HG02852 (cell line): ENCODE measurements around the gene CAPN6.

Source experiments
- ATAC-seq: cut with Tn5 transposase; IDR thresholded peaks from one replicate; pipeline ENCODE4 v1.9.1; 2021; ENCODE audit warnings: mild to moderate bottlenecking, moderate library complexity; ENCODE audit not compliant: unreplicated experiment

Gene CAPN6, protein sequence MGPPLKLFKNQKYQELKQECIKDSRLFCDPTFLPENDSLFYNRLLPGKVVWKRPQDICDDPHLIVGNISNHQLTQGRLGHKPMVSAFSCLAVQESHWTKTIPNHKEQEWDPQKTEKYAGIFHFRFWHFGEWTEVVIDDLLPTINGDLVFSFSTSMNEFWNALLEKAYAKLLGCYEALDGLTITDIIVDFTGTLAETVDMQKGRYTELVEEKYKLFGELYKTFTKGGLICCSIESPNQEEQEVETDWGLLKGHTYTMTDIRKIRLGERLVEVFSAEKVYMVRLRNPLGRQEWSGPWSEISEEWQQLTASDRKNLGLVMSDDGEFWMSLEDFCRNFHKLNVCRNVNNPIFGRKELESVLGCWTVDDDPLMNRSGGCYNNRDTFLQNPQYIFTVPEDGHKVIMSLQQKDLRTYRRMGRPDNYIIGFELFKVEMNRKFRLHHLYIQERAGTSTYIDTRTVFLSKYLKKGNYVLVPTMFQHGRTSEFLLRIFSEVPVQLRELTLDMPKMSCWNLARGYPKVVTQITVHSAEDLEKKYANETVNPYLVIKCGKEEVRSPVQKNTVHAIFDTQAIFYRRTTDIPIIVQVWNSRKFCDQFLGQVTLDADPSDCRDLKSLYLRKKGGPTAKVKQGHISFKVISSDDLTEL

DNA sequence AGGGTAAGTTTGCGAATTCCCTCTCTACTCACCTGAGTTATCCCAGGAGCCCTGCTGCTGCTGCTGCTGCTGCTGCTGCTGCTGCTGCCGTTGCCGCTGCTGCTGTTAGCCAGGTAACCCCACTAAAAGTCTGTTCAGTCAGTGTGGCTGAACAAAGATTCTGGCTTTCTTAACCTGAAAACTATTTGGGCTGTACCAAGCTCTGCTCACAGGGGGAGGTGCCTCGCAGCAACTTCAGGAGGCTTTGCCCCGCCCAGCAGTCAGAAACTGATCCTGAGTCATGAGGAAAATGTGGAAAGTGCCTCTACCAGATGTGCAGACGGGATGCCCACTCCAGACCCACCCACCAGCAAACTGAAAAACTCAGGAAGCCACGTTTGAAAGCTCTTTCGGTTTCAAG lies at the start of gene CAPN6:
Gene CAPN6 (minus strand): TSS at position 145 of the 400 bp plus-strand sequence. CDS start 6,547 bp downstream, outside the sequence.
- ATAC-seq: no peak

DNA sequence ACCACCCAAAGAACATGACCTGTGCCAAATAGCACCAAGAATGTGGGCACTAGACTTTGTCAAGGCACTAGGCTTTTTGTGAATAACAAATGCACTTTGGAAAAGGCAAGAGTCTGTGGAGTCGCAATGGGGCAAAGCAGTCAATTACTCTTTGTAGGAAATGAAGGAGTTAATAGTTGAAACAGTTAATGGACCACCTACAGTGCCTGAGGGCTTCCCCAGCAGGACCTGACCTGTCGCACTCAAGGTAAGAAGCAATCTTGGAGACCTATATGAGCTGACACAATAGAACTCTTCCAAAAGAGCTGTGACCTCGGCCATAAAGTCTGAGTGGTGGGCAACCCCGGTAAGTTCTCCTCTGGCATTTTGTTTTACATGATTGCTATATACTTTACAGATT lies 49.2 kb upstream of the CAPN6 start:
- no peak for ATAC-seq

DNA sequence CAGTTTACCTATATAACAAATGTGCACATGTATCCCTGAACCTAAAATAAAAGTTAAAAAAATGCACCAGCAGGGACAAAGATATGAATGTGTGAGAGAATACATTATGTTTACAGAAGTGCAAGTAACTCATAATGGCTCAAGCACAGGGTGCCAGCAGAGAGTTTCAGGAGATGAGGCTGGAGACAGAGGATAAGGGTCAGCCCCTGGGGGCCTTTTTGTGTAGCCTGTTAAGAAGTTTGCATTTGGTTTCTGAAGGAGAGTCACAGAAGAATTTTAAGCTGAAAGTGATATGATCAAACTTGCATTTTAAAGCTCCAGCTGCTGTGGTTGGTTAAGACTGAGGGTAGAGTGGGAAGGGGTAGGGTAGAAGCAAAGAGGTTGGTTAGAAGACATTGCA lies 48.6 kb upstream of the CAPN6 start:
- no peak for ATAC-seq

DNA sequence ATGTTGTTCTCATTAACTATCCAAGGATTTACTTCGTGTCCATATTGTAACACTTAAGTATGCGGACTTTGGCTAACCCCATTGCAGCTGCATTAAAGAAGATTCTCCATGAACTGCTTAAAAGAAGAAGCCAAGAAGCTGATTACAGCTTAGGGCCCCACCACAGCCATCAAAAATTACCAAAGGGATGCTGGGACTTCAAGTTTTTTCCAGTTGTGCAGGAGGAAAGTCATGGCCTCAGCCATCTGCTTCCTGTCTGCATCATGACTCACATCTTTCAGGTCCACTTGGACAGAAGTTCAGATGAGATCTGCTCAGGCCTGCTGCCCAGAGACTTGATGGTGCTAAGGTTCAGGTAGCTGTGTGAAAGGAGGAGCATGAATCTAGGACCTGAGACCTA lies 38.8 kb upstream of the CAPN6 start:
- no peak for ATAC-seq

DNA sequence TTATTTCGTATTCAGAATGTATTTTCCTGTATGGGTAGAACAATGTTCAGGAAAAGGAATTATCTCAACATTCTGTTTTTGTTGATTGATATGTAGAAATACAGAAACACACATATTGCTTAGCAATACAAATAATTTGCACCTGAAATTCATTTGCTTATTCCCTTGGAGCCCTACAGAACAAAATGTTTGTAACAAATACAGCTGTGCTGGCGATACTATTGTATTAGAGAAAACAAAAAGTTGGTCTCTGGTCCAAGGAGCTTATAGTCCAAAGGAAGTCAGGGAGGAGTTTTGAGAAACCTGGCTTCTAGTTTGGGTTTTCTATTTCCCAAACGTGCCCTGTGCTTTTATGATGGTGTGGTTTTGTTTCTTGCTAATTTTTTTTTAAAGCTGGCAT lies 37.8 kb upstream of the CAPN6 start:
- ATAC-seq: no peak

DNA sequence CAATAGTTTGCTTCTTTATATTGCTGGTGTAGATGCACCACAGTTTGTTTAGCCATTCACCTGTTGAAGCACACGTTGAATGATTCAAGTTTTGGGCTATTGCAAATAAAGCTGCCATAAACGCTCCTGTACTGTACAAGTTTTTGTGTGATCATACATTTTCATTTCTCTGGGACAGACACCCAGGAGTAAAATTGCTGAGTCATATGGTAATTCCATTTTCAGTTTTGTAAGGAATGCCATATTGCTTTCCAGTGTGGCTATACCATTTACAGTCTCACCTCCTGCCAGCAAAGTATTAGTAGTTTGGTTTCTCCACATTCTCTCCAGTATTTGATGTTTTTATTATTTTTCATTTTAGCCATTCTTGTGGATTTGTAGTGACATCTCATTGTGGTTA lies 32.0 kb upstream of the CAPN6 start:
- no peak for ATAC-seq

DNA sequence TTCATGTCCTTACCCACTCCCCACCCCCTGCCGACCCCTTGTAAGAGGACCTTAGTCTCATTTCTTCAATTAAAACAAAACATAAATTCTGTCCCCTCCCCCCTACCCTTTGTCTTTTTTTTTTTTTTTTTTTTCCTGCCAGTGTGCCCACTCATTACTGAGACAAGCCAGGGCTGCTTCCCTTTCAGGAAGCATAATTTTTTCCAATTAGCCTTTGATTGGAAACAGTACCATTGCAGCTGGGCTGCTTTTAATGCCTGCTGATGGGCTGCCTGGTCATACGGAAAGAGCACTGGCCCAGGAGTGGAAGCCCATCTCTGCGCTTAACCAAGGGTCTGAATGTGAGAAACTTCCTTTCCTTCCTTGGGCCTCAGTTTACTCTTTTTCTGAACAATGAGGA lies 18.6 kb upstream of the CAPN6 start:
- no peak for ATAC-seq

DNA sequence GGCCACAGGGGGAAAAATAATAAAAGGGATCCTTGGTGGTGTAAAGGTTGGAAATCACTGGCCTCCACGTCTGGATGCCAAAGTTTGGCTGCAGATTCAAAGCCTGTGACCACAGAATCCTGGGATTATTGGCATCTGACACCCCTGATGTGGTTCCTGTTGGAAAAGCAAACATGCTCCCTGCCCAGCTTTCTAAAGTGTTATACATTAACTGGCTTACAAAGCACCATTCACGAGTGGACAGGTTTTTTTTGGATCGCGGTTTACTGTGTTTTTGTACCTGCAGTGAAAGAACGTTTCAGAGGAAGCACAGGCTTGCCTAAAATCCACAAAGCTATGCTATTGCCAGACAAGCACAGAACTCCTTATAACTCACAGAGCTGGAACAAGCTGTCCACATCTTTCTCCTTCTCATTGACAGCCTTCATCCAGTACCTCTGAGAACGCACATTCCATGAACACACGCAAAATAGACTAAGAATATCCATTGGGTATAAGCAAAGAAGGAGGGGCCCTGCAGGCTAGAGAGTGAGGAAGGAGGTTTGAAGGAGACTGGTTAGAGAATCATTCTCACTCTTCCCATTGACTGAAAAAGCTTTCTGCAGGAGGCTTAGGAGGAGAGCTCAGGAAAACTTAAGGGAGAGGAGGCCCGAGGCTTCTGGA lies 14.5 kb upstream of the CAPN6 start:
- no peak for ATAC-seq

DNA sequence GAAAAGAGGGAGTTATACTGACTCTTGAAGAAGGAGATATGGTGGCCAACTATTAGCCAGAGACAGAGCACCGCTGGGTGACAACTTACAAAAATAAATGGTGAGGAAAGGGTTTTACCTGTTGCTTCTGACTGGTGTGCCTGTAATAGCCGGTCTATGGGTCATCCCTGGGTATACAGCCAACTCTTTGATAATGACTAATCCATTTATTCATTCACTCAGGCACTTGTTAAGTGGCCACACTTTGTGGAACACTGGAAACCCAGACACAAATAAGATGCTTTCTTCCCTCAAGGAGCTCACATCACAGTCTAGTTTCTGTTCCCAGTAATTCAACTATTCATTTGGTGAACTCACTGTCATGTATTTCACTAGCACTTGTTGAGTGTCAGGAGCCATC lies 13.2 kb upstream of the CAPN6 start:
- no peak for ATAC-seq

DNA sequence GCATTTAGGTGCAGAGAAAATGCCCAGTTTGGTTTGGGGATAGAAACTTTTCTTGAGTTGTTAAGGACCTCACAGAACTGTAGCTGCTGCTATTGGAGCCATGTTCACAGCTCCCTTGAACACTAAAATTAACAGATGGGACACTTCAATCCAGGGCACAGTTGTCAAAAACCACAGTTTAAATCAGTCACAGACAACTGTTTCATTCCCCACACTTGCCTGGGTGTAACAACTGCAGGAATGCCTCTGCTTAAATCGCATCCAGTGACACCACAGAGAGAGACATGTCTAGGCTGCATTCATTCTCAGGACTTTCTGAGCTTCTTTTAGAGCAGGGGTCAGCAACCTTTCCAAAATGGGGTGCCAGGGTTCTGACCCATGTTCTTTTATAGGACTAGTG lies 12.7 kb upstream of the CAPN6 start:
- no peak for ATAC-seq

DNA sequence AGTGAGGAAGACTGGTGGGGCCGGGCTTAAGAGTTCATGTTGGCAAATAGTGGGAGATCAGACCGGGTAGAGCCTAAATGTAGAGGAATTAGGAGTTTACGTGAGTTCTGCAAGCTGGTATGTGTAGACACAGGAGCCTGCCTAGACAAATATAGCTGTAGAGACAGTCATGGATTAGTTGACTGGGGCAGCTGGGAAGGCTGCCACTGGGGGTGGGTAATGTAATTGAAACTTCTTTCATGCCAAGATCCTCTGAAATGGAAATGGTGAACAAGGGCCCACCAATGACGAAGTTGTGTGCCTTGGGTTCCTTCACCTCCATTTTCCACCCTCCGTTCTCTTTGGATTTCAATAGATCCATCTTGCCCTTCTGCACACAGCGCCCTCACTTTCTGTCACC lies 11.9 kb upstream of the CAPN6 start:
- no peak for ATAC-seq

DNA sequence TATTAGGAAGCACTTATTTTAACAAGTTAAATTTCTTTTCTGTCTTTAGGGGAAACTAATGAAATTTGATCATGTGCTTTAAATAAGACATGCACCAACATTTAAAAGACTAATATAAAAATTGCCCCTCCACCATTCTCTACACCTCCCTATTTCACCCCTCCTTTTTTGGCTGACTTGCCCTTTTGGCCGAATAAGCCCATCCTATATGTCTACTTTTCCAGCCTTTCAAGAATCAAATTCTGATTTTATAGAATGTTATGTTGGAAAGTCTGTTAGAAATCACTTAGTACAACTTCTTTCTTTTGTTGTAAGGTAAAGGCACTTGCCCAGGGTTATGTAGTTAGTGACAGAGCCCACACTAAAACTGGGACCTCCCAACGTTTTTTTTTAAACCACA lies 1.8 kb downstream of the CAPN6 start:
- no peak for ATAC-seq

DNA sequence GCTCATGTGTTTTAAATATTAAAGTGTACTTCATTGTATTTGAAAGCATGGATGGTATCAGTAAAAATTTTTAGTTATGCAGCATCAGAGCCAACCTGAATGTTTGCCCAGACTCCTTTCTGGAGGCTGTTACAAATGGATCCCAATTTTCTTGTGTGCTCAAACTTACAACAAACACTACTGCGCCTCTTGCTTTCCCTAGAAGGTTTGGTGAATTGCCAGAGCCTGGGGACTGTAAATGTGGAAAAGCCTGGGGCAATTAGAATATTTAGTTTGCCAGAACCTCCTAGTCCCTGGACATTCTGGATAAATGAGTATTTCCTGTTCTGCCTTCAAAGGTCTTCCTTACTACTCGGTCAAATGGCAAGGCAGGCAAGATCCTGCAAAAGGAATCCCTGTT lies 4.8 kb downstream of the CAPN6 start:
- ATAC-seq: no peak

DNA sequence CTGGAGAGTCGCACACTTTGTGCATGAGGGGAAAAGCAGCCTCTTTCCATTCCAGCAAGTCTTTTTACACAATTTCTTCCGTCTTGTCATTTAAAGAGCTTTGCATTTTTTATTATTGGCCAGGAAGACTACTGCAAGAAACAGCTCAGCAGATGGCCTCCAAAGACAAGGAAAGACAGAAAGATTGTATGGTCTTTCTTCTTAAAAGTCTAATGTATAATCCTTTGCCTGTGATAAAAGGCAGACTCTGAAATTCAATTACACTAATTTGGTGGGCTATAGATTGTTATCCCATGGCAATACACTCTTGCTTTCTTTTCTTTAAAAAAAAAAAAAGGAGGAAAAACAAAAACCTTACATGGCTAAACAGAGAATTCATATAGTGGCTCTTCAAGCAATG lies 5.9 kb downstream of the CAPN6 start:
- ATAC-seq: no peak

DNA sequence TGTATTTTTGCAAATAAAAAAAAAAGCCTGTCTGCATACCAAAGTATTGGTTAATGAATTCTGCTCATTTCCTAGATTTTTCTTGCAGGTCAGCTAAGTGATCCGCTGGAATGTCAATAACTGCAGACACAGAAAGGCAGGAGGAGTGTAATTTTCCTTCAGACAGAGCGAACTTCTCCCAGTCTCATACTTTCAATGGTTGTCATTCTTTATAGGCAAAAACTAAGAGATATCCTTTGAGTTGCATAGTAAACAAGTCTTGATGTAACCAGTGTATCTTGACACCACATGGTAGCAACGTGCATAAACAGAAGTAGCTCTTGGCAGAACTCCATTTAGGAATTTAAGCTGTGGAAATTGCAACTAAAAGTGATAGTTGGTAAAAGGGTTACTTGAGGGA lies 8.2 kb downstream of the CAPN6 start:
- no peak for ATAC-seq

DNA sequence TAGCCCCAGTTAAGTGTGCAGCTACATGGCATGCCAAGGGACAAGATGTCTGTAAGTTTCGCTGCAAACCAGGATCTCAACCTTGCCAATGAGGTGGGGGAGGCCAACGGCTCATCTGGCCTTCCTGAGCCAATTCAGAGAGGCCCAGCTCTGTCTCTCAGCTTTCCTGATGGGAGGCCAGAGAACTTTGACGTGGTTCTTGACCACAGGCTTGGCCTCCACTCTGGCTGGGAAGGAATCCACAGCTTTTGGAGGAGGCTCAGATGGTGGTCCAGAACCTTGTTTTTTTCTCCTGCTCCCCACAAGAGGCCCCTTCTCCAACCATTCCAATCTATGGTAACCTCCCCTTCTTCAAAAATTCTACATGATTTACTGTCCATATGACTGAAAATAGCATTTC lies 9.8 kb downstream of the CAPN6 start:
- ATAC-seq: no peak

DNA sequence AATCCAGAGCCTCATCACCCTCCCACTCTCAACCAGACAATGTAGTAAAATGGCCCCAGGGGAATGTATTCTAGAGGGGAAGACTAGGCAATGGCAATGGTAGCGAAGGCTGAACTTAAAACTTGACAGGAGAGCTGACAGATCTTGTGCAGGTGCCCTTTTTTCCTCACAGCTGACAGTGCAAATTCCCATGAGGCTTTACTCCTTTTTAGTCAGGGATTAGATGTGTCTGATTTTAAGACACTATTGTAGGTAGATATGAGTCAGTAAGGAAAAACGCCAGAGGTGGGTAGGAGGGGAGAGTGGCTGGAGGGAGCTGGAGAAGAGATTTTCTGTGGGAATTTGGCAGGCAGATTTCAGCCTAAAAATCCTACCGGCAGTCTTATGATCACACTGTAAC lies 10.7 kb downstream of the CAPN6 start:
- no peak for ATAC-seq

DNA sequence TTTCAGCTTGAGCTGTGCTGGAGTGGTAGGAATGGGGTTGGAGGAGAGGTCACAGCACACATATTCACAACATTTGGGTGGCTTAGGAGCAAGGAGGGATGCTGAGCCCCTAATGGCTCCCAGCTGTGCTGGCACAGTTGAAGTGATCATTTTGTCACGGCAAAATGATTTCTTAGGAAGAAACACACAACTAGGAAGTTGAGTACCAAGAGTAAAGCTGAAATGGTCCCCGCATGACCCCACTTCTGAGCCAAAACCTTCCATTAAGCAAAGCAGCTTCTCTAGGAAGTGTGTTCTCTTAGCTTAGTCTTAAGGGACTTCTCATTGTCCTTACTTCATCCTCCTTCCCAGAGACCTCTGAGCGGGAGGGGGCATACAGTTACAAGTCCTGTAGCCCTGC lies 12.6 kb downstream of the CAPN6 start:
- no peak for ATAC-seq

DNA sequence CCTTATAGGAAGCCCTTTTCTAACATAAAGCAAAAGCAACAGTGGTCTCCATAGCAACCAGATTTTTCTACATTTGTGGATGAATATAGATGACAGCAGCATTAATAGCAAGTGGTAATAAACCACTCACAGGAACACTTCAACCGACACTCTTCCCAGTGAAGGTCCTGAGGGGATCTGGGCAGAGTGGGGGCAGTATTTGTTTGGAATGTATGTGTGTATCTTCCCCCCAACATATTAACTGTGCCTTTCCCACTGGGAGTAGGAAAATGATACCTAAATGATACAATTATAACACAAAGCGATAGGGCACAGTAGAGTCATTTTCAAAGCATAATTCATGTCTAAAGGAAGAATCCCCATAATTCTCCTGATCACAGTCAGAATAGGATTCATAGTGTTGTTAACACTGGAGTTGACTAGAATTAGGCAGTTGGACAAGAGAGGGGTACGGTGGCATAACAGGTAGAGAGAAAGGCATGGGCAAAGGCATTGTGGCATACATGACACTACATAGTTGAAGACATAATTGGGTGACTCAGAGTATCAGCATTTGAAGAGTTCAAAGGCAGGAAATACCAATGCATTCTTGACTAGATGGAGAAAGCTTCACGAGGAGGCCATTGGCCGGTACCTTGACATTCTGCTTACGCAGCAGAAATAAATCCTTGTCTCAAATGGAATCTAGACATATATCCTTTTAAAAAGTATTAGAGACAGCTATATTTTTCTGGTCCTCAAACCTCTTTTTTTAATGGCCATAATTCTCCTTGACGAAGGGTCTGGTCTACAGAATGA lies 15.2 kb downstream of the CAPN6 start:
- ATAC-seq: no peak

DNA sequence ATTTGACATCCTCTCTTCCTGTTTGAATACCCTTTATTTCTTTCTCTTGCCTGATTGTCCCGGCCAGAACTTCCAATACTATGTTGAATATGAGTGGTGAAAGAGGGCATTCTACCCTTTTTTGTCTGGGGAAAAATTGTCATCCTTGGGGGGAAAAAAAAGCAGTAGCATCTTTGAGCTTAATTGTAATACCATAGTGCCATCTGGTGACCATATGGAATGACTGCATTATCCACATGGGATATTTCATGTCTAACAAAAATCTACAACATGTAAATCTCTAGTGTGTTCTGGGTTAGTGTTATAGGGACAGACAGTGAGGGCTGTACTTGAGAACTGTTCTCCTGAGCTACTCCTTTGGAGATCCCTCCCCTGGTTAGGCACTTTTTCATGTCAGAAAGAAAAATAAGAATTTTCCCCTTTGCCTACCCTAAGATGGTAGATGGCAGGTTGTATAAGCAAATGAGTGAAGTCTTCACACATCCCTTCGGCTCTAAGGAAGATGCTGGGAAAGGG lies 26.0 kb downstream of the CAPN6 start:
- no peak for ATAC-seq

DNA sequence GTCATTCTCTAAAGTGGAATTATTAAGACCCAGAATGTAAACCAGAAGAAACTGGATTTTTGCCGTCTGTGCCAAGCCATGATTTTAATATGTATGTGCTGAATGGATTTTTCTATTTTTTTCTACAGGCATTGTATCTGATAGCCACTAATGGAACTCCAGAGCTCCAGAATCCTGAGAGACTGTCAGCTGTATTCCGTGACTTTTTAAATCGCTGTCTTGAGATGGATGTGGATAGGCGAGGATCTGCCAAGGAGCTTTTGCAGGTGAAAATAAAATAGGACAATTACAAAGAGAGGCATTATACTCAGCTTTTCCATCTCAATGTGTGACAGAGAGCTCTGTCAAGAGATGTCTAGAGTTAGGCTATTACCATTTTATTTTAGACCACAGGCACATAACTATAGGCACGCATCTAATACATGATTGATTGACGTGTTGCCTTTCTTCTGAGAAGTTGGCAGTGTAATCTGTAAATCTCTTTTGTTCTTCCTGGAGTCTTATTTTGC lies 53.9 kb downstream of the CAPN6 start:
- ATAC-seq: no peak
